T-helper 1 cell treated with Interleukin-12 subunit alpha and Interleukin-12 subunit beta and Interleukin-4 antibody, amounts not matched to agents 30 ng/mL and 1 ng/mL, for 36 hours (primary cell): Measurements from ENCODE around the gene S100Z. TPM values are rescaled to one million over a fixed set of nuclear protein-coding genes. Genes with fewer than 3 reads are reported as not detected.
"Not testable (repeated sequence)": the region's sequence is repeated elsewhere in the genome, so short reads cannot be mapped to it uniquely, and the experiment has no call there.

Source experiments
- intact Hi-C: fragments of 100-400 bp; cut with micrococcal nuclease; formaldehyde crosslinking; loops from one replicate; pipeline ENCODE4 v1.15.1; 2024
- total RNA-seq: library from RNA; stranded (reverse); gene quantifications from 2 replicates; pipeline ENCODE4 v1.2.3, GENCODE V29; 2022

The S100Z gene
- total RNA-seq, 1 donor from 2014 or later = 3.3 TPM

DNA sequence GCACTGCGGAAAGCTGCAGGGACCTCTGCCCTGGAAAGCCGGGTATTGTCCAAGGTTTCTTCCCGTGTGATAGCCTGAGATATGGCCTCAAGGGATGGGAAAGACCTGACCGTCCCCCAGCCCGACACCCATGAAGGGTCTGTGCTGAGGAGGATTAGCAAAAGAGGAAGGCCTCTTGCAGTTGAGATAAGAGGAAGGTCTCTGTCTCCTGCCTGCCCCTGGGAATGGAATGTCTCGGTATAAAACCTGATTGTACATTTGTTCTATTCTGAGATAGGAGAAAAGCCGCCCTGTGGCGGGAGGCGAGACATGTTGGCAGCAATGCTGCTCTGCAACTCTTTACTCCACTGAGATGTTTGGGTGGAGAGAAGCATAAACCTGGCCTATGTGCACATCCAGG, 95.4 kb downstream of the S100Z start:
- intact Hi-C loops = not testable (repeated sequence)

DNA sequence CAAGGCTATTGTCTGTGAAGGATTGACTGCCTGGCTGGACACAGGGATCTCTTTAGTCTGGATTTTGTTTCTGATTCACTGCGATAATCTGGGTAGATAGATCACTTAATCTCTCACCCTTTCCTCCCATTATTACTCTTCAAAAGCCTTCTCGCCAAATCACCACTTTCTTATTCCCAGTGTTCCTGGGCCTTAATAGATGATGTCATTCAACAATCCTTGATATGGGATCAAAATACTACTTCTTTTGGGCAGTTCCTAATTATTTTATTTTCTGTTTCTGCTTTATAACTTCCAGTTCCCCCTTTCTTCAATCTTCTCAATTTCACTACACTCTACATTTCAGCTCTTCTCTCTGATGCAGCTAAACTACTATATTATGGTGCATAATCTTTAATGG, 96.3 kb downstream of the S100Z start:
- intact Hi-C loops = no loop called here

DNA sequence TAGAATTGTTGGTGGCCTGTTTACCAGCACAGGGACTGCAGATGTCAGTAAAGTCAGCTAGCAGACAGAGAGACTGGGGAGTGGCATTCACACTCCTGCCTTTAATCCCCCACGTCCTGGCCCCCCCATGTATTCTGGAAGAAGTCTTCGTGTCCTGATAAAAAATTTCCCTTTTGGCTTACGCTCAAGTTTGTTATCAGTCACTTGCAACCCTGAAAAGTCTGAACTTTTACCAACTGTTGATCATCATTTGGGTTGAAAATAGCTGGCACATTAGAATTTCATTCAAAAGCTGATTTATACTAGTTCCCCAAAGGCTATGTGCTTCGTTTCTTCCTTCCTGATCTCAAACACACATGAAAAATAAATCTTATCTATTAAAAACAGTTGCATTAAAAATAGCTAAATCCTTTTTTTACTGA, 97.3 kb downstream of the S100Z start:
- intact Hi-C loops = no loop called here

DNA sequence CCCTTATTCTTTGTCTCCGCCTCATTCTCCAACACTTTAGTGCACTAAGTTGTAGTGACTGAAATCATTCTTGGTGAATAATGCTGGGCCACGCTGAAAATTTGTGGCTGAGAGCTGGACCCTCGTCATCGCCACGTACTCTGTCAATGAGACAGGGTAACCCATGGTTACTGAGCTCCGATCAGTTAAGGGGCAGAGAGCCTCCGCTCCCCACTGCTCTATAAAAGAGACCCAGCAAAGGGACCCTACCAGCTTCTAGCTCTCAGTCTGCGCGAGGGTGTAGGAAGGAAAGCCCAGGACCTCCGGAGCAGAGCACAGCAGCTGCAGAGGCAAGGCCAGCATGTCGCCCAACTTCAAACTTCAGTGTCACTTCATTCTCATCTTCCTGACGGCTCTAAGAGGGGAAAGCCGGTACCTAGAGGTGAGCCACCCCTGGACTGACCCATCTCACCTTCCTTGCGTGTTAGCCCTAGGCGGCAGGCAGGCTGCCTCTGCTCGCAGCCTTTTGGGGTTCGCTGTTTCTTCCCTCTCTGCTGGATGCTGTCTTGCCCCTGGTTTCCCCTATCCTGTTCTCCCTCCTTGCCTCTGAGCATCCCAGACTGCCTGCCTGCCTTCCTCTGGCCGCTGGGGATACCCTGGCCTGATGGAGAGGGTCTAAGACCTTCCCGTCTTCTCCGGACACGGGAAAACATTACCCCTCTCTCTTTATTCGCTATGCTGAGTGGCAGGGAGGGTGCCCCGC, 103.2 kb downstream of the S100Z start, which contains the start of gene CRHBP:
Gene CRHBP, plus strand, starts transcription at position 251 of the 742 bp plus-strand sequence. Its CDS starts 90 bp downstream, at position 341.
- intact Hi-C loops = no loop called here

DNA sequence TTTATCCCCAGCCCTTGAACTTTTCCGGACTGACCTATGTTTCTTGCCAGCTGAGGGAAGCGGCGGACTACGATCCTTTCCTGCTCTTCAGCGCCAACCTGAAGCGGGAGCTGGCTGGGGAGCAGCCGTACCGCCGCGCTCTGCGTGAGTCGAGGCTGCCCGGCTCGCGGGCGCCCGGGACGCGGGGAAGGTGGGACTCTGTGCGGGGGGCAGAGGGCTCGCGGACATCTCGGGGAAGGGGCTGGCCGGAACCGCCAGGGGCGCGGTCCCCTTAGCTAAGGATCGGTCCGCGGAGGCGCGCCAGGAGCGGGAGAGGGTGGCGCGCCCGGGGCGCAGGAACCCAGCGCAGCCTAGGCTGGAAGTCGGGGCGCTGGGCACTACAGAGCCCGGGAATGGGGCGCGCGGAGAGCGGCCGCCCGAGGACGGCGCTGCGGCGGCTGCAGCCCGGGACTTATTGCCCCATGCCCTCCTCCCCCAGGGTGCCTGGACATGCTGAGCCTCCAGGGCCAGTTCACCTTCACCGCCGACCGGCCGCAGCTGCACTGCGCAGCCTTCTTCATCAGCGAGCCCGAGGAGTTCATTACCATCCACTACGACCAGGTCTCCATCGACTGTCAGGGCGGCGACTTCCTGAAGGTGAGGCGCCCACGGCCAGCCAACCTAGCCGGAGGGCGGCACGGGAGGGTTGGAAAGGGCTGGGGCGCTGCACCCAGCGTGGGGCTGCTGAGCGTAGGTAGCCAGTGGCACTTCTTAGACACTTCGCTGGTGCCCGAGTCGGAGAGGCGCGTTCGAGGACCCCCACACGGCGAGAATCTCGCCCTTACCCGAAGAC, 104.0 kb downstream of the S100Z start:
- intact Hi-C loops = no loop called here

DNA sequence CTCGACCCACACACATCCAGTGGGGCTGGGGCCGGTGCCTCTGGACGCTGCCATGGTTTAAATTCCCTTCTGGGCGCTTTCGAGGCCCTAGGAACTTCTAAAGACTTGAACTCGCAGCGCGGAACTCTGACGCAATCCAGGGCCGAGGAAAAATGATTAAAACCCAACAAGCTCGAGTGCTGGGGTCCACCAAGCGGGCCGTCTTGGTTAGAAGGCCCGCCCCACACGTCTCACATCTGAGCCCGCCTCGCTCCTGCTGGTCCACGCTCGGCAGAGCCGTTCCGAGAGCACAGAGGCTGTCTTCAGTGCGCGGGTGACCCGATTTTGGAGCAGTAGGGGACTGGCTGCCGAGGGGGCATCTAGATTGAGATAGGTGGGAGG, 104.6 kb downstream of the S100Z start:
- intact Hi-C loops = no loop called here

DNA sequence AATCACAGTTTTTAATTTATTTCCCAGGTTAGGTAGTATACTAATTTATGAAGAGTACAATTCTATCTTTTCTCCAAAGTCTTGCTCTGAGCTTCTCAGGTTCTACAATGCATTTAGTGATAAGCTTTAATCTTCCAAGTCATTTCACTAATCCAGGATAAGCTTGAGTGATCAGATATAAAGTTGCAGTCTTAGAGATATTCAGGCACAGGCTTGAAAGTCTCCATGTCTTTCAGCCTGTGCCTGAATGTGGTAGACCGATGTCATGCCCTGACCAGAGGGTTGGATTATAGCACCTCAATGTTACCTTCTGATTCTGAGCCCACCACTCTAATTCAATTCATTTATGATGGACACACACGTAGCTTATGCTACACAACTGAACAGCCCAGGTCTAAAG, 106.2 kb downstream of the S100Z start:
- intact Hi-C loops = no loop called here

DNA sequence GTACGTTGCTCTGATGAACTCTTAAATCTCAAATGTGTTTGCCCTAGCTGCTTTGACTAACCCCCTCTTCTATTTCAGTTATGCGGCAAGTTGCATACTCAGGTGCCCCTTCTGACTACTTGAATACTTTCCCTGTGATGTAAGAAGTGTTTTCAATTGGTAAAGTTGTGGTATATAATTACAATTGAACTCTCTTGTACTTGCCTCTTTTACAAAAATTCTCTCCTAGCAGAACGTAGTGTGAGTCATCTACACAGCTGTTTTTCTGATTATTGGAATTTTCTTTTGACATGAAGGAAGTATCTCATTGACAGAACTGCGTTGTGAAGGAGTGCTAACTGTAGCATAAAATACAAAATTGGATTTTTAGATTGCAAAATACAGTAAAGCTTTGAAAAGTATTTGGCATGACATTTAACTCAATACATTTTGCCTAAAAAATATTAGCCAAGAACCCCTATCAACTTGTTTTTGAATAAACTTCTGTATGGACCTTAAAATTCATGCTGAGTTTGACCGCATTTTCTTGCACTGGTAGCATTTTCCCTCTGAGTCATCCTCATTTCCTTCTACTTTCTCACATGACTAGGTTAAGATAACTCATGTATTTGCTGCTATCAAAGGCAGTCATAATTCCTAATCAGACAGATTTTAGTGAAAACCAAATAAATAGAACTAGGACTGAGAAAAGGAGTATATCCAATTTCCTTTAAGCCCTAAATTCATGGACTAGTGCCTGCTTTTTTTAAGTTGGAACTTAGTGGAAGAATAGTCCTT, 109.4 kb downstream of the S100Z start:
- intact Hi-C loops = no loop called here

DNA sequence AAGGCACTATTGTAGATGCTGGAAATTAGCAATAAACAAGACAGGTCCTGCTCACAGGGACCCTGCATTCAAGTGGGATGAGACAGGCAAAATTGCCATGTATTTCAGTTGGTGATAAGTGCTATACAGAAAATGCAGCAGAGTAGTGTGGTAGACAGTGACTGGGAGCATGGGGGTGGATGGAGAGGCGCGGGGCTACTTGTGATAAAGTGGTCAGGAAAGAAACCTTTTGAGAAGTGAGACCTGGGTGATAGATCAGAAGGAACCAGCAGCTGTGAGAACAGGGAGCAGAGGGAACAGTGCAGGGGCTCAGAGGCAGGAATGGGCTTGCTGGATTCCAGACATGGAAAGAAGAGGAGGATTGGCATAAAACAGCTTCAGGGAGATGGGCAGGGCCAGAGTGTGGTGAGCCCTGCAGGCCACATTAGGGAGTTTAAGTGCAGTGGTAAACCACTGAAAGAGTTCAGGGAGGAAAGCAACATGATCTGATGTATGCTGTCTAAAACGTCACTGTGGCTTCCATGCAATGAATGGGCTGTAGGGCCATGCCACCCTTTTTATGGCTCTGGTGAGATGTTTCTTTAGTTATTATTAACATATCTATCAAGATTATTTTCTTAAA, 110.3 kb downstream of the S100Z start:
- intact Hi-C loops = no loop called here

DNA sequence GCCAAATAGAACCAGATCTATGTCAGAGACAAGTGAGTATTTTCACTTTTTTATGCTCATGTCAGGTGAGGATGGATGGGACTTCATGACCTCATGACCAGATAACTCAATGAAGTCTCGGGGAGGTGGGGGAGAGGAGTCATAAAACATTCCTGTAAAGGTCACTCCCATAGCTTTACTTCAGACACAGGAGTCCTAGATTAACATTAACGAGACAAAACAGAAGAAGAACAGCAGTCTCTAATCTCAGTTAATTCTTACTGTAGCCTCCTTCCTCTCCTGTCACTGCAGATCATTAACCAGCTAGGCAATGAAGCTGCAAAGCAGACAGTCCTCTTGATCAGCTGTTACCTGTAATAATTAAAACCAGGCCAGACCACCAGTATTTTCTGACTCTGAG, 114.2 kb downstream of the S100Z start:
- intact Hi-C loops = no loop called here

Other genes starting within 250 kb of the S100Z start
- not detected in 2 replicates for gene F2RL2, start 226.6 kb upstream of the S100Z start, total RNA-seq
- gene F2R, start 133.9 kb upstream of the S100Z start, total RNA-seq = 11.5 and 12.8 TPM in 2 replicates
- 0.71 and 0.76 TPM in 2 replicates for gene F2RL1, start 31.0 kb upstream of the S100Z start, total RNA-seq
- 0.56 TPM in 1 of 2 replicates, not detected in the other for gene CRHBP, start 103.0 kb downstream of the S100Z start, total RNA-seq
- gene AGGF1, start 180.4 kb downstream of the S100Z start, total RNA-seq = 25.4 and 26.7 TPM in 2 replicates
- gene ZBED3, start 237.3 kb downstream of the S100Z start, total RNA-seq = 0.29 and 0.46 TPM in 2 replicates